ENCODE data around the gene SLC13A4.

Gene SLC13A4

GRCh38 chr7:135757719-135758411 lies 29.9 kb upstream of the SLC13A4 start:
- DNase-seq: no peak
- H3K36me3 ChIP-seq: no peaks in the 10 kb centered on the region
- H3K4me3 ChIP-seq (ENCODE audit: low read depth, low read length): no peak overlapping the region
- TF ChIP-seq CTCF (IDR thresholded peaks at IDR 0.05; ENCODE audit: low read depth, low read length): no peak
- H3K9me3 ChIP-seq (ENCODE audit: severe bottlenecking): no peaks in the 10 kb centered on the region
- no peak overlapping the region for H3K27ac ChIP-seq
- H3K27me3 ChIP-seq (ENCODE audit: insufficient read depth, low read depth, severe bottlenecking): no peaks in the 10 kb centered on the region

- no peak for DNase-seq
- Histone ChIP-seq H3K36me3 (no peaks in the 10 kb centered on the region), H3K27me3 (ENCODE audit: insufficient read depth, low read depth, severe bottlenecking) (no peaks in the 10 kb centered on the region), H3K4me3 (ENCODE audit: low read depth, low read length) (no peak overlapping the region), H3K27ac (no peak overlapping the region), H3K9me3 (ENCODE audit: severe bottlenecking) (no peaks in the 10 kb centered on the region)
- no peak for TF ChIP-seq CTCF (IDR thresholded peaks at IDR 0.05; ENCODE audit: low read depth, low read length)
Measured at GRCh38 chr7:135756191-135756590, 28.2 kb upstream of the SLC13A4 start.

- H3K27me3 ChIP-seq (ENCODE audit: insufficient read depth, low read depth, severe bottlenecking): no peaks in the 10 kb centered on the region
- H3K9me3 ChIP-seq (ENCODE audit: severe bottlenecking): no peaks in the 10 kb centered on the region
- H3K27ac ChIP-seq: no peak overlapping the region
- TF ChIP-seq CTCF (IDR thresholded peaks at IDR 0.05; ENCODE audit: low read depth, low read length): no peak
- H3K36me3 ChIP-seq: no peaks in the 10 kb centered on the region
- H3K4me3 ChIP-seq (ENCODE audit: low read depth, low read length): no peak overlapping the region
- DNase-seq: no peak
Measured at GRCh38 chr7:135755351-135755753, 27.4 kb upstream of the SLC13A4 start.

- H3K27ac ChIP-seq: no peak overlapping the region
Measured at GRCh38 chr7:135753616-135754413, 25.8 kb upstream of the SLC13A4 start.

GRCh38 chr7:135748770-135749169 lies 20.8 kb upstream of the SLC13A4 start, which contains the start of gene FAM180A:
TSS of gene FAM180A (minus strand) at chr7:135748813. CDS start at chr7:135748580, 233 bp downstream.
- Histone ChIP-seq H3K27ac (no peak within 1 kb of the TSS), H3K4me3 (ENCODE audit: low read depth, low read length) (no peak within 1 kb of the TSS)
- no peak for DNase-seq

More at GRCh38 chr7:135753616-135754413, 25.8 kb upstream of the SLC13A4 start:
- Histone ChIP-seq H3K27me3 (ENCODE audit: insufficient read depth, low read depth, severe bottlenecking) (no peaks in the 10 kb centered on the region), H3K36me3 (no peaks in the 10 kb centered on the region), H3K9me3 (ENCODE audit: severe bottlenecking) (no peaks in the 10 kb centered on the region), H3K4me3 (ENCODE audit: low read depth, low read length) (no peak overlapping the region)
- DNase-seq: no peak
- TF ChIP-seq CTCF (IDR thresholded peaks at IDR 0.05; ENCODE audit: low read depth, low read length): no peak

More at GRCh38 chr7:135748770-135749169, 20.8 kb upstream of the SLC13A4 start, which contains the start of gene FAM180A:
- TF ChIP-seq CTCF (IDR thresholded peaks at IDR 0.05; ENCODE audit: low read depth, low read length): no peak
- Histone ChIP-seq H3K9me3 (ENCODE audit: severe bottlenecking) (no peaks in the 10 kb centered on the region), H3K27me3 (ENCODE audit: insufficient read depth, low read depth, severe bottlenecking) (no peaks in the 10 kb centered on the region), H3K36me3 (no peaks in the 10 kb centered on the region)
